GM12865 (cell line): ENCODE measurements around the gene PEX5L.
"Not testable (repeated sequence)": the region's sequence is repeated elsewhere in the genome, so short reads cannot be mapped to it uniquely, and the experiment has no call there.

ENCODE experiments used
- DNase-seq: peaks from one replicate; pipeline ENCODE4 v3.0.0; 2010; ENCODE audit warnings: low read depth
- H3K4me3 ChIP-seq: 2 replicates; pipeline ENCODE4 v1.5.1; 2011; ENCODE audit warnings: mild to moderate bottlenecking, low read depth, low read length, control low read depth
- TF ChIP-seq, protein P1 (sequence below): IDR thresholded peaks from 2 replicates; pipeline ENCODE4 v1.5.1; 2011; ENCODE audit warnings: low read length, control low read depth, low read depth, inconsistent platforms; ENCODE audit not compliant: insufficient read depth; ENCODE audit errors: missing control alignments

The PEX5L gene

GRCh38 chr3:180017846-180018245, 18.9 kb downstream of the PEX5L start:
- H3K4me3 ChIP-seq, result no peak overlapping the region
- DNase-seq, result no peak
- TF ChIP-seq, protein P1, sequence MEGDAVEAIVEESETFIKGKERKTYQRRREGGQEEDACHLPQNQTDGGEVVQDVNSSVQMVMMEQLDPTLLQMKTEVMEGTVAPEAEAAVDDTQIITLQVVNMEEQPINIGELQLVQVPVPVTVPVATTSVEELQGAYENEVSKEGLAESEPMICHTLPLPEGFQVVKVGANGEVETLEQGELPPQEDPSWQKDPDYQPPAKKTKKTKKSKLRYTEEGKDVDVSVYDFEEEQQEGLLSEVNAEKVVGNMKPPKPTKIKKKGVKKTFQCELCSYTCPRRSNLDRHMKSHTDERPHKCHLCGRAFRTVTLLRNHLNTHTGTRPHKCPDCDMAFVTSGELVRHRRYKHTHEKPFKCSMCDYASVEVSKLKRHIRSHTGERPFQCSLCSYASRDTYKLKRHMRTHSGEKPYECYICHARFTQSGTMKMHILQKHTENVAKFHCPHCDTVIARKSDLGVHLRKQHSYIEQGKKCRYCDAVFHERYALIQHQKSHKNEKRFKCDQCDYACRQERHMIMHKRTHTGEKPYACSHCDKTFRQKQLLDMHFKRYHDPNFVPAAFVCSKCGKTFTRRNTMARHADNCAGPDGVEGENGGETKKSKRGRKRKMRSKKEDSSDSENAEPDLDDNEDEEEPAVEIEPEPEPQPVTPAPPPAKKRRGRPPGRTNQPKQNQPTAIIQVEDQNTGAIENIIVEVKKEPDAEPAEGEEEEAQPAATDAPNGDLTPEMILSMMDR, result no peak

DNA sequence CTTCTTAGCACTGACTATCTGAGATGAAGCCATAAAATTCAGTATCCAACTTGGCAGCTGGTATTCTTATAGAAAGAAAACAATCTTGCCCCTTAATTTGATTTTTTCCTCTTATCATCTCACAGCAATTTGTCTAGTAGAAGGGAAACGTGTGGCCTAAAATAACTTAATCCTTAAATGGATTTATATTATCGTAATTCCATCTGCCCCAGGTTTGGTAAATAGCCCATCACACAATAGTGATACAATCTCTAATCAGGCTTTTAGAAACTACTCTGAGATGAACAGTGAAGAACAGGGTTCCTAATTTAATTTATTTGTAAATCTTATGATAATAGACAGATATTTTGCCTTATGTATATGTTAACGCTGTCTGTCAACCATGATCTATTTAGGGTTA, 24.8 kb downstream of the PEX5L start:
- DNase-seq, result no peak
- TF ChIP-seq, protein P1, result no peak
- no peak overlapping the region for H3K4me3 ChIP-seq

DNA sequence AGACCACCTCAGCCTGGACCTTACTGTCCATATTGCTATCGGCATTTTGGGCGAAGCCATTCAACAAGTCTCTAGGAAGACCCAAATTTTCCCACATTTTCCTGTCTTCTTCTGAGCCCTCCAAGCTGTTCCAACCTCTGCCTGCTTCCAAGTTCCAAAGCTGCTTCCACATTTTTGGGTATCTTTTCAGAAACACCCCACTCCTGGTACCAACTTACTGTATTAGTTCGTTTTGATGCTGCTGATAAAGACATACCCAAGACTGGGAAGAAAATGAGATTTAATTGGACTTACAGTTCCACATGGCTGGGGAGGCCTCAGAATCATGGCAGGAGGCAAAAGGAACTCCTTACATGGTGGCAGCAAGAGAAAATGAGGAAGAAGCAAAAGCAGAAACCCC, 28.4 kb downstream of the PEX5L start:
- not testable (repeated sequence) for H3K4me3 ChIP-seq, DNase-seq

DNA sequence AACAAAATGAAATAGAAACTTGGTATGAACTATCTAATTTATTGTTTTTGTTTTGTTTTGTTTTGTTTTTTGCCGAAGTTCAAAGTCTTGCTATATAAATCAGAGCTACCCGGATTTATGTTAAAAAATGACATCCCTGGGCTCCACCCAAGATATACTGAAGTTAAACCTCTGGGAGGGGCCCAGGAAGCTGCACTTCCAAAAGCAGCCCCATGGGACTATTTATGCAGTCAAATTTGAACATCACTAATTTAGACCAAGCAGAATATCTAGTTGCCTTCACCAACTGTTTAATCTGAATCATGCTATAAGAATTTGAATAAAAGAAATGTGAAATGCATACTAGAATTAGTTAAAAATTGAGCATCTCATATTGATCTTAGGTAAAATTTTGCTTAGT, 32.2 kb downstream of the PEX5L start:
- no peak for DNase-seq
- TF ChIP-seq, protein P1, result no peak
- no peak overlapping the region for H3K4me3 ChIP-seq

- TF ChIP-seq, protein P1, result no peak
- DNase-seq, result no peak
- no peak overlapping the region for H3K4me3 ChIP-seq
Measured at GRCh38 chr3:180002006-180002405, 34.7 kb downstream of the PEX5L start.

DNA sequence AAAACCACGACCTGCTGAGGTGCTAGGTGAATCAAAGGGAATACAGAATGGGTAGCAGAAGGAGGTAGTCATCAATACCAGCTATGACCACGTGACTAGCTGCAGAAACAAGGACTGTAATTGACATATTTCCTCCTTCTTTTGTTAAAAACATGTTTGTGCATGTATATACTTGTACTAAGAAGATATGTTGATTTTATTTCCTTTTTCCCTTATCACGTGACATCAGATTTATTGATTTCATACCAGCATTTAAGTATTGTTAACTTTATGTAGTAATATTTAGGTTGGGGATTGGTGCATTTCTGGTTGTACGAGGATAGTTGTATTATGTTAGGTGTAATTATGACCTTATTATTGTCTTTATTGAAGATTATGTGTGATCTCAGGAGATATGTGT, 36.2 kb downstream of the PEX5L start:
- TF ChIP-seq, protein P1, result no peak
- no peak for DNase-seq
- H3K4me3 ChIP-seq, result no peak overlapping the region

DNA sequence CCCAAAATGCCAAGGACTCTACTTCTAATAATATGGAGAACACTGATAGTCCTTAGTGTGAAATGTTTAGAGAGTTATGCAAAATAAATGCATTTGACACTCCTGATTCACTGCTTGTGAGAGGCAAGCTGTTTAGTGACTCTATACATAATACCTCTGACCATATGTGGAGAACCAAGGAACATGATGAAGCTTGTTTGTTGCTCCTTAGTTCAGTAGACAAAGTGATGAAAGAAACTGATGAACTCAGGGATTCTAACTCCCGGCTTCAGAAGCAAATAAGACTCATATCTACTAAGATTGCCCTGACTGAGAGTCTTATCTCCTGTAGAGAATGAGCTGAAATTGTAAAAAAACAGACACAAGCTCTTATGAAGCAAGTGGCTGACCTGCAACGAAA, 41.3 kb downstream of the PEX5L start:
- TF ChIP-seq, protein P1, result no peak
- H3K4me3 ChIP-seq, result no peak overlapping the region
- no peak for DNase-seq

GRCh38 chr3:179991883-179992282, 44.9 kb downstream of the PEX5L start:
- DNase-seq, result no peak
- no peak overlapping the region for H3K4me3 ChIP-seq
- TF ChIP-seq, protein P1, result no peak
